ENCODE data around the gene PRSS22. TPM values are rescaled to one million over a fixed set of nuclear protein-coding genes. Genes with fewer than 3 reads are reported as not detected.

The PRSS22 gene
- total RNA-seq, 1 experiment from 2014 or later: 0.80 TPM

GRCh38 chr16:2848933-2849725, 8.8 kb downstream of the PRSS22 start:
- DNase-seq: peak; percentile 23
- Histone ChIP-seq H3K4me3 (ENCODE audit: insufficient read depth, low read depth, low read length) (no peak overlapping the region), H3K27me3 (ENCODE audit: control insufficient read depth, insufficient read depth, low read length) (no peaks in the 10 kb centered on the region; the same call in 1 of the 2 replicates), H3K36me3 (replicated peaks; ENCODE audit: control insufficient read depth, insufficient read depth, low read length) (no peaks in the 10 kb centered on the region)

GRCh38 chr16:2846511-2847310, 11.3 kb downstream of the PRSS22 start:
- no peak for DNase-seq
- no peaks in the 10 kb centered on the region for H3K36me3 ChIP-seq (replicated peaks; ENCODE audit: control insufficient read depth, insufficient read depth, low read length)
- no peak overlapping the region for H3K4me3 ChIP-seq (ENCODE audit: insufficient read depth, low read depth, low read length)

GRCh38 chr16:2845116-2845515, 12.9 kb downstream of the PRSS22 start:
- Histone ChIP-seq H3K27me3 (ENCODE audit: control insufficient read depth, insufficient read depth, low read length) (no peaks in the 10 kb centered on the region; the same call in 1 of the 2 replicates), H3K4me3 (ENCODE audit: insufficient read depth, low read depth, low read length) (no peak overlapping the region), H3K36me3 (replicated peaks; ENCODE audit: control insufficient read depth, insufficient read depth, low read length) (no peaks in the 10 kb centered on the region)

More at GRCh38 chr16:2846511-2847310, 11.3 kb downstream of the PRSS22 start:
- no peaks in the 10 kb centered on the region; the same call in 1 of the 2 replicates for H3K27me3 ChIP-seq (ENCODE audit: control insufficient read depth, insufficient read depth, low read length)

GRCh38 chr16:2843526-2843925, 14.4 kb downstream of the PRSS22 start:
- Histone ChIP-seq H3K27me3 (ENCODE audit: control insufficient read depth, insufficient read depth, low read length) (no peaks in the 10 kb centered on the region), H3K36me3 (replicated peaks; ENCODE audit: control insufficient read depth, insufficient read depth, low read length) (no peaks in the 10 kb centered on the region), H3K4me3 (ENCODE audit: insufficient read depth, low read depth, low read length) (no peak overlapping the region)
- no peak for DNase-seq

More at GRCh38 chr16:2845116-2845515, 12.9 kb downstream of the PRSS22 start:
- DNase-seq: no peak

DNA sequence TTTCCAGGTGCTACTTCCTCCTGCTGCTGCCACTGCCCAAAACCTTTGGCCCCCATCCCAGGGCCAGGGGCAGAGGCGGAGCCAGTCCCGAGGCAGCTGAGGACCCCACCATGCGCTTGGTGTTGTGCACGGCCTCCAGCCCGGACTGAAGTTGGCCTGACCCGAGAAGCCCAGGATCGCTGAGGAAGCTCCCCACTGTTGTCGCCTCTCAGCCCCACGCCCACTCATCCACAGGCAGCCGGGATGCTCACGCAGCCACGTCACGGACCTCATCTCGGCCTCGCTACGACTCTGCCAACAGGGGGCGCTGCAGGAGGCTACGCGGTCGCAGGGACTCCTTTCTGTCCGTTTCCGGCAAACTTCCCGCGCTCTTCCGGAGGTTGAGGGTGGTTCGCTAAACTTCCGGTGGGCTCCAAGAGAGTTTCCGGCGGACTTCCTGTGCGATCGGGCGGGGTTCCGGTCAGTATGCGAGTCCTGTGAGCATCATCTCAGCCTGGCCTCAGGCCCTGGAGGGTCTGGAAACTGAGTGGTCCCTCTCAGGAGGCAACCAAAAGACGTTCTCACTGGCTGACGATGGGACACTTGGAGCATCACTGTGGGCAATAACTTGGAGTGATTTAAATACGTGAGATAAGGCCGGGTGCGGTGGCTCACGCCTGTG, 15.5 kb downstream of the PRSS22 start:
- Histone ChIP-seq H3K27me3 (ENCODE audit: control insufficient read depth, insufficient read depth, low read length) (no peaks in the 10 kb centered on the region), H3K36me3 (replicated peaks; ENCODE audit: control insufficient read depth, insufficient read depth, low read length) (no peaks in the 10 kb centered on the region), H3K4me3 (ENCODE audit: insufficient read depth, low read depth, low read length) (peak overlapping the region; percentile 12; the same call in 1 of the 2 replicates)
- peak; percentile 91 for DNase-seq

- H3K4me3 ChIP-seq (ENCODE audit: insufficient read depth, low read depth, low read length): no peak overlapping the region
- no peaks in the 10 kb centered on the region for H3K36me3 ChIP-seq (replicated peaks; ENCODE audit: control insufficient read depth, insufficient read depth, low read length)
- H3K27me3 ChIP-seq (ENCODE audit: control insufficient read depth, insufficient read depth, low read length): no peaks in the 10 kb centered on the region
- DNase-seq: no peak
Measured at GRCh38 chr16:2841606-2842339, 16.2 kb downstream of the PRSS22 start.

DNA sequence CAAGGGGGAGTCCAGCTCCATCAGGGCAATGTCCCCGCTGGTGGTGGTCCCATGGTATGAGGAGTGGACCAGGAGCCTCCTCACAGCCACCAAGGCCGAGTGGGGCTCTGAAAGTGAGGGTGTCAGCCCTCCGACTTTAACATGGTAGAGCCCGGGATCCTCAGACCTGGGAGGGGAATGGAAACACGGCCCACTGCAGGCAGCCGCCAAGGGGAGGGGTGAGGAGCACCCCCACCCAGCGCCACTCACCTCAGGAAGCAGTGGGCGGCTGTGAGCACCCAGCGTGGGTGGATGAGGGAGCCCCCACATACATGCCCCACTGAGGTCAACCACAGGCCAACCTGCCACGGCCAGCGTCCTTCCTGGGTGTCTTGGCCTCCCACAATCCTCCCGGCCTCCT, 17.1 kb downstream of the PRSS22 start:
- Histone ChIP-seq H3K36me3 (replicated peaks; ENCODE audit: control insufficient read depth, insufficient read depth, low read length) (no peaks in the 10 kb centered on the region), H3K27me3 (ENCODE audit: control insufficient read depth, insufficient read depth, low read length) (no peaks in the 10 kb centered on the region), H3K4me3 (ENCODE audit: insufficient read depth, low read depth, low read length) (no peak overlapping the region)
- peak; percentile 31 for DNase-seq

DNA sequence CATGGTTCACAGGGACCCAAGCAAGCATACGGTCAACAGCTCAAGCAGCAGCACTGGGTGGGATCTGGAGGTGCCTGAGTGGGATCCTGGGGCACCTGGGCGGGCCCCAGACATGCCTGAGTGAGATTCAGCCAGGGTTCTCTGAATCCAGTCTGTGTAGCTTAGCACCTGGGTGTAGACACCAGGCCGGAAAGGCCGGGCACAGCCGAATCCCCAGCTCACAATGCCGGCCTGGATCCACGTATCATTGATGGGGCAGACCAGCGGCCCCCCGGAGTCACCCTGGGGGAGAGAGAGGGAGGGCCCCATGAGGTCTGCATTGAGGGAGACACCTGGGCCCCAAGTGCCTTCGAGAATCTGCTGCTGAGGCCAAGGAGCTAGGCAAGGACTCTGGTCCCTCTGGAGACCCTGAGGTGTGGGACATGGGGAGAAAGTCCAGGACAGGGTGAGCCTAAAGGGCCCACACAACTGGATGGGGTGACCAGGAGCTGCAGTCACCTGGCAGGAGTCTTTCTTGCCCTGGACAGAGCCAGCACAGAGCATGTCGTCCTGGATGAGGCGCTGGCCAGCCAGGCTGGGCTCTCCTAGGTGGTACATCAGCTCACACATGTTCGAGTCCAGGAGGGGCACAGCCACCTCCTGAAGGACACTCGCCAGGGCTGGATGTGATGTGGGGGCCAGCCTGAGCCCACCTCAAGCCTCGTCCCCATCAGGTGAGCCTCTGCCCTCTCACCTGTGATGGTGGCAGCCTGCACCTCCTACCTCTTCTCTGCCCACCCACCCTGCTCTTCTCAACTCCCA, 18.1 kb downstream of the PRSS22 start:
- H3K27me3 ChIP-seq (ENCODE audit: control insufficient read depth, insufficient read depth, low read length): no peaks in the 10 kb centered on the region
- peak; percentile 28 for DNase-seq
- no peak overlapping the region for H3K4me3 ChIP-seq (ENCODE audit: insufficient read depth, low read depth, low read length)
- no peaks in the 10 kb centered on the region for H3K36me3 ChIP-seq (replicated peaks; ENCODE audit: control insufficient read depth, insufficient read depth, low read length)

DNA sequence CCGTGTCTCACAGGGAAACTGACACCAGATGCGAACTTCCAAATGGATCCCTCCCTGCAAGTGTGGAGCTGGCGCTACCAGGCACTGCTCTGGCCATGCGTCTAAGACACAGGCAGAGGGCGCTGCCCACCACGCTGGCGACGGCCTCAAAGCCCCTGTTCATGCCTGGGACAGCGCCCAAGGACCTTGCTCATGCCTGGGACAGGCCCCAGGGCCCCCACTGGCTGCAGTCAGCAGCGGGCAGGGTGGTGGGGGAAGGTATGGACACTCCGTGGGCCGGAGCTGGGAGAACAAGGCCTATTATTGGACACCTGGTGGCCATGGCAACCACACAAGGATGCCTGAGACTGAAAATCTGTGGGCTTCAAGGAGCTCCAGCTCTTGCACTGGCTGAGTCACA, 19.0 kb downstream of the PRSS22 start:
- no peaks in the 10 kb centered on the region for H3K27me3 ChIP-seq (ENCODE audit: control insufficient read depth, insufficient read depth, low read length)
- peak; percentile 97 for DNase-seq
- H3K36me3 ChIP-seq (replicated peaks; ENCODE audit: control insufficient read depth, insufficient read depth, low read length): no peaks in the 10 kb centered on the region
- H3K4me3 ChIP-seq (ENCODE audit: insufficient read depth, low read depth, low read length): no peak overlapping the region

DNA sequence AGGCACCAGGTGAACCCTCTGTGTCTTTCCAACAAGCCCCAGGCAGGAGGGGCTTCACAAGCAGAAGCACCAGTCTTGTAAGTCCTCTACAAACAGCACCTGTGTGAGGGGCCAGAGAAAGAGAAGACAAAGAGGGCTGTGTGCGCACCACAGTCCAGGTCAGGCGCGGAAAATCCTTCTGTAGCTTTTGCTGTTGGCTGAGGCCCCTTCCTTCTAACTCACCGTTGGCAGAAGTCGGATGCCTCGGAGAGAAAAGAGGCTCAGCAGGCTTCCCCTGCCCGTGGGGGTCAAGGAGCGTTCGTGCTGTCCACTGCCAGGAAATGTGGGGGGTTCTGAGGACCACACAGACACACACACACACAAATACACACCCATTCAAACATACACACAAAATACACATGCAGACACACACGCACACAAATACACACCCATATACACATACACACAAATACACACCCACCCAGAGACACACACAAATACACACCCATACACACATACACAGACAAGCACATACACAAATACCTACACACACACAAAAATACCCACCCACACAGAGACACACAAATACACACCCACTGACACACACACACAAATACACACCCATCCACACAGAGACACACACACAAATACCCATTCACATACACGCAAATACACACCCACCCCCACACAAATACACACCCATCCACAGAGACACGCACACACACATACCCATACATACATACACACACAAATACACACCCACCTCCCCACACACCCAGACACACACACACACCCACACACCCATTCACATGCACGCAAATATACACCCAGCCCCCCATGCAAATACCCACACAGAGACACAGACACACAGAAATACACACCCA, 21.1 kb downstream of the PRSS22 start:
- Histone ChIP-seq H3K4me3 (ENCODE audit: insufficient read depth, low read depth, low read length) (no peak overlapping the region), H3K36me3 (replicated peaks; ENCODE audit: control insufficient read depth, insufficient read depth, low read length) (no peaks in the 10 kb centered on the region), H3K27me3 (ENCODE audit: control insufficient read depth, insufficient read depth, low read length) (no peaks in the 10 kb centered on the region)
- DNase-seq: no peak

DNA sequence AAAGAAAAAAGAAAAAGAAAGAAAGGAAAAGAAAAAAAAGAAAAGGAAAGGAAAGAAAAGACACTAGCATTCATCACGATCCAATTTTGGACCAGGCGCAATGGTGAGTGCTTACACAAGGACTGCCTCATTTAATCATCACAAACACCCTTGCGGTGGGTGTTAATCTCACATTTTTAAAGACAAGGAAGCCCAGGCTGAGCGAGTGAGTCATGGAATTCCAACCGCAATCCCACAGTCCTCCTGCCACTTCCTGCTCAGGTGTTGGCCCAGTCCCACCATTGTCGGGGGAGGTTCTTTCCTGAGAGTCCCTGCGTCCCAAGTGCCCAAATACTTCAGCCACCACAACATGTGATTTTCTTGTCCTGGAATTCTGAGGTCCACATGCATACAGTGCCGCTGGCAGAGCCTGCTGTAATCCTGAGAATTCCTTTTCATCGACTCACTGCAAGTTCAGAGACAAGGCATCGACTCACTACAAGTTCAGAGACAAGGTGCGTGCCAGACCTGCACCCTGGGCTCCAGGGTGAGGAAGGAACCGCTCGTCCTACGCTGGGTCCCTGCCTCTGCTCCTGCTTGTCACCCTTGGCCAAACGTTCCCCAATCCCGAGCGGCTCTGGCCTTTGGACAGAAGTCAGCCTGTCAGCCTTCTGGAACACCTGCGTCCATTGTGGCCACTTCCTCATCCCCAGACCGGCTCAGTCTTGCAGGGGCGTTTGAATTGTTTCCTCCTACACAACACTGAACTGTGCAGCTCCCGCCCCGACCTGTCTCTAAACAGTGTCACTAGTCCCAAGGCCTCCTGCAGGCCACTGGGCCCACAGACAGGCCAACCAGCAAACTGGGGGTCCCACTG, 22.1 kb downstream of the PRSS22 start:
- DNase-seq: no peak
- no peaks in the 10 kb centered on the region for H3K36me3 ChIP-seq (replicated peaks; ENCODE audit: control insufficient read depth, insufficient read depth, low read length)
- no peaks in the 10 kb centered on the region for H3K27me3 ChIP-seq (ENCODE audit: control insufficient read depth, insufficient read depth, low read length)
- H3K4me3 ChIP-seq (ENCODE audit: insufficient read depth, low read depth, low read length): no peak overlapping the region

DNA sequence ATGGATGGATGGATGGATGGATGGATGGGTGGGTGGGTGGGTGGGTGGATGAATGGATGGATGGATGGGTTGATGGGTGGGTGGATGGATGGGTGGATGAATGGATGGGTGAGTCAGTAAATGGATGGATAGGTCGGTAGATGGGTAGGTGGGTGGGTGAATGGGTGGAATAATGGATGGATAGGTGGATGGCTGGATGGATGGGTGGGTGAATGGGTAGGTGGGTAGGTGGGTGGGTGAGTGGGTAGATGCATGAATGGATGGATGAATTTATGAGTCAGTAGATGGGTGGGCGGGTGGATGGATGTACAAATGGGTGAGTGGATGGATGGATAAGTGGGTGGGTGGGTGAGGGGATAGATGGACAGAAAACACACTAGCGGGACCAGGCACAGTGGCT, 23.0 kb downstream of the PRSS22 start:
- no peak for DNase-seq

More for the DNA sequence above, 23.0 kb downstream of the PRSS22 start:
- Histone ChIP-seq H3K27me3 (ENCODE audit: control insufficient read depth, insufficient read depth, low read length) (no peaks in the 10 kb centered on the region), H3K4me3 (ENCODE audit: insufficient read depth, low read depth, low read length) (no peak overlapping the region), H3K36me3 (replicated peaks; ENCODE audit: control insufficient read depth, insufficient read depth, low read length) (no peaks in the 10 kb centered on the region)

Data from H7 (cell line).